HepG2 (cell line): Measurements from ENCODE around the gene NCOA7. TPM values are rescaled to one million over a fixed set of nuclear protein-coding genes. Genes with fewer than 3 reads are reported as not detected.
A peak's percentile ranks its signal among the peaks of the same experiment; 100 is the strongest.

ENCODE experiments used
- FLYWCH1 ChIP-seq: sonication (generic); formaldehyde crosslinking; IDR thresholded peaks from 2 replicates; pipeline ENCODE4 v1.8.1; 2023; ENCODE audit warnings: mild to moderate bottlenecking, missing genetic modification reagents
- GATAD1 ChIP-seq: IDR thresholded peaks from 2 replicates; pipeline ENCODE4 v1.6.1; 2016; ENCODE audit warnings: missing genetic modification reagents, missing compliant biosample characterization
- KAT2B ChIP-seq: fragments of 150-350 bp; IDR thresholded peaks from 2 replicates; pipeline ENCODE4 v1.6.1; 2014; ENCODE audit warnings: low read depth, low read length, borderline replicate concordance
- NFIB ChIP-seq: sonication (generic); formaldehyde crosslinking; IDR thresholded peaks from 2 replicates; pipeline ENCODE4 v1.9.0; 2021; ENCODE audit warnings: missing genetic modification reagents, mild to moderate bottlenecking, borderline replicate concordance
- PAWR ChIP-seq: sonication (generic); formaldehyde crosslinking; IDR thresholded peaks from 2 replicates; pipeline ENCODE4 v1.4.0; 2020; ENCODE audit warnings: missing genetic modification reagents, mild to moderate bottlenecking, borderline replicate concordance
- PITX1 ChIP-seq: sonication (generic); formaldehyde crosslinking; IDR thresholded peaks from 2 replicates; pipeline ENCODE4 v1.5.1; 2020; ENCODE audit warnings: mild to moderate bottlenecking, missing genetic modification reagents
- REXO4 ChIP-seq: sonication (generic); formaldehyde crosslinking; IDR thresholded peaks from 2 replicates; pipeline ENCODE4 v1.8.0; 2022; ENCODE audit warnings: missing genetic modification reagents, mild to moderate bottlenecking, borderline replicate concordance
- RXRA ChIP-seq: sonication (generic); formaldehyde crosslinking; IDR thresholded peaks from 2 replicates; pipeline ENCODE4 v1.5.1; 2020; ENCODE audit warnings: missing genetic modification reagents
- SALL1 ChIP-seq: sonication (generic); formaldehyde crosslinking; IDR thresholded peaks from 2 replicates; pipeline ENCODE4 v1.8.0; 2022; ENCODE audit warnings: mild to moderate bottlenecking, missing genetic modification reagents
- SRY ChIP-seq: sonication (generic); formaldehyde crosslinking; IDR thresholded peaks from 2 replicates; pipeline ENCODE4 v1.8.0; 2022; ENCODE audit warnings: mild to moderate bottlenecking, missing genetic modification reagents
- ZBTB21 ChIP-seq: sonication (generic); formaldehyde crosslinking; IDR thresholded peaks from 2 replicates; pipeline ENCODE4 v1.4.0; 2020; ENCODE audit warnings: missing genetic modification reagents
- ZMYM4 ChIP-seq: sonication (generic); formaldehyde crosslinking; IDR thresholded peaks from 2 replicates; pipeline ENCODE4 v1.8.1; 2023; ENCODE audit warnings: mild to moderate bottlenecking, missing genetic modification reagents
- ZNF12 ChIP-seq: sonication (generic); formaldehyde crosslinking; IDR thresholded peaks from 2 replicates; pipeline ENCODE4 v1.5.0; 2020; ENCODE audit warnings: missing genetic modification reagents
- ZNF337 ChIP-seq: sonication (generic); formaldehyde crosslinking; IDR thresholded peaks from 2 replicates; pipeline ENCODE4 v1.5.1; 2020; ENCODE audit warnings: missing genetic modification reagents, low read depth, mild to moderate bottlenecking, borderline replicate concordance
- ZNF446 ChIP-seq: sonication (generic); formaldehyde crosslinking; IDR thresholded peaks from 2 replicates; pipeline ENCODE4 v1.5.0; 2020; ENCODE audit warnings: mild to moderate bottlenecking, missing genetic modification reagents
- ZNF567 ChIP-seq: sonication (generic); formaldehyde crosslinking; IDR thresholded peaks from 2 replicates; pipeline ENCODE4 v1.8.1; 2023; ENCODE audit warnings: mild to moderate bottlenecking, missing genetic modification reagents, borderline replicate concordance
- polyA plus RNA-seq, 8 experiments: library from polyadenylated mRNA; depleted of rRNA in 3 of 8; stranded (reverse) in 7 of 8; unstranded in 1 of 8; fragments of >200 nt; fragmentation: Illumina TruSeq in 4 of 8; extraction: Trizol in 4 of 8; gene quantifications; 2 replicates each; pipeline versions ENCODE4 v1.2.1 to v1.2.3, GENCODE V29; 2011 to 2016; ENCODE audit warnings: low read depth in 4 of 8, missing spikeins in 1 of 8, mixed read lengths in 1 of 8; ENCODE audit not compliant: insufficient read depth in 1 of 8
- total RNA-seq, 5 experiments: library from RNA; depleted of rRNA; stranded (reverse); fragments of >200 nt; fragmentation: Illumina TruSeq; extraction: Trizol; gene quantifications; 2 replicates each; pipeline ENCODE4 v1.2.3, GENCODE V29; 2016; ENCODE audit warnings: low read depth in 1 of 5
- TF ChIP-seq, protein P1 (sequence below): IDR thresholded peaks from 2 replicates; pipeline ENCODE4 v1.6.1; 2016; ENCODE audit warnings: low read depth, missing genetic modification reagents, missing compliant biosample characterization
- TF ChIP-seq, protein P2 (sequence below): sonication (generic); formaldehyde crosslinking; IDR thresholded peaks from 2 replicates; pipeline ENCODE4 v1.4.0; 2020; ENCODE audit warnings: low read depth, mild to moderate bottlenecking, missing genetic modification reagents
- TF ChIP-seq, protein P3 (sequence below): sonication (generic); formaldehyde crosslinking; conservative IDR thresholded peaks from 2 replicates; pipeline ENCODE4 v1.8.0; 2022; ENCODE audit warnings: low read depth, missing genetic modification reagents
- TF ChIP-seq, protein P4 (sequence below): sonication (generic); formaldehyde crosslinking; IDR thresholded peaks from 2 replicates; pipeline ENCODE4 v1.8.0; 2022; ENCODE audit warnings: mild to moderate bottlenecking, missing genetic modification reagents, moderate library complexity

The NCOA7 gene
- total and polyA plus RNA-seq, 2 of the 13 experiments (the other 11 are each of a cell fraction or from before 2014, with no cell fraction given) = 13.6 to 20.8 TPM

DNA sequence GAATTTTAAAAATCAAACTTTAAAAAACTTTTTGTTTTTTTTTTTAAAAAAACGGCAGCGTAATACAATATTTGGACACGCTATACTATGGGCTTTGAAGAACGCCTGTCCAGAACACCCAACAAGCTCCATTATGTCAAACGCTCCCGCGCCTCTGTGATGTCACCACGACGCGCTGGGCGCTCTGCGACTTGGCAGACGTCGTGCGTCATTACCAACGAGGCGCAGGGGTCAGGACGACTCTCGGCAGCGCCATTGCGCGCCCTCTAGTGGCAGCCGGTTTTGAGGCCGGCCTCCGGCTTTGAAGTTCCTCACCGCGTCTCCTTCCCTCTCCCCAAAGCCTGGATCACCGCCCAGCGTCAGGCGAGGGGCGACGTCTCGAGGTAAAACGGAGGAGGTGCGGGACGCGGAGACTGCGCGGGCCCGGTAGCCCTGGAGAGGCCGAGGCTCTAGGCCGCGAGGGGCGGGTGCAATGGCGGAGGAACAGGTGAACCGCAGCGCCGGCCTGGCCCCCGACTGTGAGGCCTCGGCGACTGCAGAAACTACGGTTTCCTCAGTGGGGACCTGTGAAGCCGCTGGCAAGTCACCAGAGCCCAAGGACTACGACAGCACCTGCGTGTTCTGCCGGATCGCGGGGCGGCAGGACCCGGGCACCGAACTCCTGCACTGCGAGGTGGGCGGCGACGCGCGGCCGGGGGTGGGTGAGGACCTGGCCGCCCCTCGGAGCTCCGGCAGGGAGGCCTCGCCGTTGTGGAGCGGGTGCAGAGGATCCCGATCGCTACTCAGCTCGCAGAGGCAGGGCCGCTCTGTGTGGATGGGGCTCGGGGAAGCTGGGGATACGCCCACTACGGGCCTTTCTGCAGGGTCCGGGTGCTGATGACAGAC is 166.0 kb downstream of the NCOA7 start, which contains the start of gene HINT3 (continued):
- TF ChIP-seq, protein P1, sequence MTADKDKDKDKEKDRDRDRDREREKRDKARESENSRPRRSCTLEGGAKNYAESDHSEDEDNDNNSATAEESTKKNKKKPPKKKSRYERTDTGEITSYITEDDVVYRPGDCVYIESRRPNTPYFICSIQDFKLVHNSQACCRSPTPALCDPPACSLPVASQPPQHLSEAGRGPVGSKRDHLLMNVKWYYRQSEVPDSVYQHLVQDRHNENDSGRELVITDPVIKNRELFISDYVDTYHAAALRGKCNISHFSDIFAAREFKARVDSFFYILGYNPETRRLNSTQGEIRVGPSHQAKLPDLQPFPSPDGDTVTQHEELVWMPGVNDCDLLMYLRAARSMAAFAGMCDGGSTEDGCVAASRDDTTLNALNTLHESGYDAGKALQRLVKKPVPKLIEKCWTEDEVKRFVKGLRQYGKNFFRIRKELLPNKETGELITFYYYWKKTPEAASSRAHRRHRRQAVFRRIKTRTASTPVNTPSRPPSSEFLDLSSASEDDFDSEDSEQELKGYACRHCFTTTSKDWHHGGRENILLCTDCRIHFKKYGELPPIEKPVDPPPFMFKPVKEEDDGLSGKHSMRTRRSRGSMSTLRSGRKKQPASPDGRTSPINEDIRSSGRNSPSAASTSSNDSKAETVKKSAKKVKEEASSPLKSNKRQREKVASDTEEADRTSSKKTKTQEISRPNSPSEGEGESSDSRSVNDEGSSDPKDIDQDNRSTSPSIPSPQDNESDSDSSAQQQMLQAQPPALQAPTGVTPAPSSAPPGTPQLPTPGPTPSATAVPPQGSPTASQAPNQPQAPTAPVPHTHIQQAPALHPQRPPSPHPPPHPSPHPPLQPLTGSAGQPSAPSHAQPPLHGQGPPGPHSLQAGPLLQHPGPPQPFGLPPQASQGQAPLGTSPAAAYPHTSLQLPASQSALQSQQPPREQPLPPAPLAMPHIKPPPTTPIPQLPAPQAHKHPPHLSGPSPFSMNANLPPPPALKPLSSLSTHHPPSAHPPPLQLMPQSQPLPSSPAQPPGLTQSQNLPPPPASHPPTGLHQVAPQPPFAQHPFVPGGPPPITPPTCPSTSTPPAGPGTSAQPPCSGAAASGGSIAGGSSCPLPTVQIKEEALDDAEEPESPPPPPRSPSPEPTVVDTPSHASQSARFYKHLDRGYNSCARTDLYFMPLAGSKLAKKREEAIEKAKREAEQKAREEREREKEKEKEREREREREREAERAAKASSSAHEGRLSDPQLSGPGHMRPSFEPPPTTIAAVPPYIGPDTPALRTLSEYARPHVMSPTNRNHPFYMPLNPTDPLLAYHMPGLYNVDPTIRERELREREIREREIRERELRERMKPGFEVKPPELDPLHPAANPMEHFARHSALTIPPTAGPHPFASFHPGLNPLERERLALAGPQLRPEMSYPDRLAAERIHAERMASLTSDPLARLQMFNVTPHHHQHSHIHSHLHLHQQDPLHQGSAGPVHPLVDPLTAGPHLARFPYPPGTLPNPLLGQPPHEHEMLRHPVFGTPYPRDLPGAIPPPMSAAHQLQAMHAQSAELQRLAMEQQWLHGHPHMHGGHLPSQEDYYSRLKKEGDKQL = peak; percentile 32; the same call in 1 of the 2 replicates
- TF ChIP-seq NFIB (no peak), SRY (CRISPR knock-in tag) (peak; percentile 99), REXO4 (CRISPR knock-in tag) (no peak), PAWR (no peak; the same call in 1 of the 2 replicates), SALL1 (CRISPR knock-in tag) (peak; percentile 96), ZBTB21 (peak; percentile 99), RXRA (CRISPR knock-in tag) (peak; percentile 94), ZNF337 (peak; percentile 99), GATAD1 (CRISPR knock-in tag) (peak; percentile 98), ZNF567 (CRISPR knock-in tag) (peak; percentile 87), ZMYM4 (CRISPR knock-in tag) (peak; percentile 100), ZNF12 (CRISPR knock-in tag) (peak; percentile 77), ZNF446 (CRISPR knock-in tag) (peak; percentile 95), KAT2B (no peak), FLYWCH1 (CRISPR knock-in tag) (peak; percentile 53; the same call in 1 of the 2 replicates), PITX1 (peak; percentile 89)
- TF ChIP-seq, protein P2, sequence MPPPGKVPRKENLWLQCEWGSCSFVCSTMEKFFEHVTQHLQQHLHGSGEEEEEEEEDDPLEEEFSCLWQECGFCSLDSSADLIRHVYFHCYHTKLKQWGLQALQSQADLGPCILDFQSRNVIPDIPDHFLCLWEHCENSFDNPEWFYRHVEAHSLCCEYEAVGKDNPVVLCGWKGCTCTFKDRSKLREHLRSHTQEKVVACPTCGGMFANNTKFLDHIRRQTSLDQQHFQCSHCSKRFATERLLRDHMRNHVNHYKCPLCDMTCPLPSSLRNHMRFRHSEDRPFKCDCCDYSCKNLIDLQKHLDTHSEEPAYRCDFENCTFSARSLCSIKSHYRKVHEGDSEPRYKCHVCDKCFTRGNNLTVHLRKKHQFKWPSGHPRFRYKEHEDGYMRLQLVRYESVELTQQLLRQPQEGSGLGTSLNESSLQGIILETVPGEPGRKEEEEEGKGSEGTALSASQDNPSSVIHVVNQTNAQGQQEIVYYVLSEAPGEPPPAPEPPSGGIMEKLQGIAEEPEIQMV (CRISPR knock-in tag) = peak; percentile 58; the same call in 1 of the 2 replicates
- TF ChIP-seq, protein P3, sequence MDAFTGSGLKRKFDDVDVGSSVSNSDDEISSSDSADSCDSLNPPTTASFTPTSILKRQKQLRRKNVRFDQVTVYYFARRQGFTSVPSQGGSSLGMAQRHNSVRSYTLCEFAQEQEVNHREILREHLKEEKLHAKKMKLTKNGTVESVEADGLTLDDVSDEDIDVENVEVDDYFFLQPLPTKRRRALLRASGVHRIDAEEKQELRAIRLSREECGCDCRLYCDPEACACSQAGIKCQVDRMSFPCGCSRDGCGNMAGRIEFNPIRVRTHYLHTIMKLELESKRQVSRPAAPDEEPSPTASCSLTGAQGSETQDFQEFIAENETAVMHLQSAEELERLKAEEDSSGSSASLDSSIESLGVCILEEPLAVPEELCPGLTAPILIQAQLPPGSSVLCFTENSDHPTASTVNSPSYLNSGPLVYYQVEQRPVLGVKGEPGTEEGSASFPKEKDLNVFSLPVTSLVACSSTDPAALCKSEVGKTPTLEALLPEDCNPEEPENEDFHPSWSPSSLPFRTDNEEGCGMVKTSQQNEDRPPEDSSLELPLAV (CRISPR knock-in tag) = no peak
- TF ChIP-seq, protein P4, sequence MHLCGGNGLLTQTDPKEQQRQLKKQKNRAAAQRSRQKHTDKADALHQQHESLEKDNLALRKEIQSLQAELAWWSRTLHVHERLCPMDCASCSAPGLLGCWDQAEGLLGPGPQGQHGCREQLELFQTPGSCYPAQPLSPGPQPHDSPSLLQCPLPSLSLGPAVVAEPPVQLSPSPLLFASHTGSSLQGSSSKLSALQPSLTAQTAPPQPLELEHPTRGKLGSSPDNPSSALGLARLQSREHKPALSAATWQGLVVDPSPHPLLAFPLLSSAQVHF = 0 out of 2 replicates have a peak, but pooled peaks have one; percentile 59
